ENCODE results near the gene SNRNP25. TPM values are rescaled to one million over a fixed set of nuclear protein-coding genes. Genes with fewer than 3 reads are reported as not detected.

Gene SNRNP25
- total and polyA plus RNA-seq, 9 of the 15 experiments (the other 6 are each of a cell fraction or from before 2014, with no cell fraction given), result 59.0 to 176 (median 108) TPM

DNA sequence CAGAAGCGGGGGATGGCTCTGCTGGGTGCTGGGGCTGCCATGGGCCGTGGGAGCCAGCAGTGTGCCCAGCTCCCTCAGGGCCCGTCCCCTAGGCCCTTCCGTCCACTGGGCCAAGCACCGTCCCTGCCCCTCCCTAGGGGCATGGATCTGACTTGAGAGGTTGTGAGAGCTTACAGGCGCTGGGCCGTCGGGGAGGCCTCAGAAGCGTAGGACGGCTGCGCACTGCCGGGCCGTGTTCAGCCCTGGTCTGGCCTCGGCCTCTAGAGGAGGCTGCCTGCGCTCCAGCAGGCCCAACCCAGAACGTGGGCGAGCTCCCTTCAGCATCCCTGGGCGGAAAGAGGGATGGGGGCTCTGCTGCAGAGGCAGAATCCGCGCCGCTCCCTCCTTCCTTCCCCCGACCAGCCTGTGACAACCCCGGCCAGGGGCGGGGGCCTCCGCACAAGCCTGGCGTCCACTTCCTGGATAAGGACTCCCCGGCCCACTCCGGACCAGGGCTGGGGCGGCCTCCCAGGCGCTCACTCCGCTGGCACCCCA lies 23.7 kb downstream of the SNRNP25 start (continued):
- TF ChIP-seq, protein P1, sequence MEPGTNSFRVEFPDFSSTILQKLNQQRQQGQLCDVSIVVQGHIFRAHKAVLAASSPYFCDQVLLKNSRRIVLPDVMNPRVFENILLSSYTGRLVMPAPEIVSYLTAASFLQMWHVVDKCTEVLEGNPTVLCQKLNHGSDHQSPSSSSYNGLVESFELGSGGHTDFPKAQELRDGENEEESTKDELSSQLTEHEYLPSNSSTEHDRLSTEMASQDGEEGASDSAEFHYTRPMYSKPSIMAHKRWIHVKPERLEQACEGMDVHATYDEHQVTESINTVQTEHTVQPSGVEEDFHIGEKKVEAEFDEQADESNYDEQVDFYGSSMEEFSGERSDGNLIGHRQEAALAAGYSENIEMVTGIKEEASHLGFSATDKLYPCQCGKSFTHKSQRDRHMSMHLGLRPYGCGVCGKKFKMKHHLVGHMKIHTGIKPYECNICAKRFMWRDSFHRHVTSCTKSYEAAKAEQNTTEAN (CRISPR knock-in tag; IDR thresholded peaks at IDR 0.05), result no peak

DNA sequence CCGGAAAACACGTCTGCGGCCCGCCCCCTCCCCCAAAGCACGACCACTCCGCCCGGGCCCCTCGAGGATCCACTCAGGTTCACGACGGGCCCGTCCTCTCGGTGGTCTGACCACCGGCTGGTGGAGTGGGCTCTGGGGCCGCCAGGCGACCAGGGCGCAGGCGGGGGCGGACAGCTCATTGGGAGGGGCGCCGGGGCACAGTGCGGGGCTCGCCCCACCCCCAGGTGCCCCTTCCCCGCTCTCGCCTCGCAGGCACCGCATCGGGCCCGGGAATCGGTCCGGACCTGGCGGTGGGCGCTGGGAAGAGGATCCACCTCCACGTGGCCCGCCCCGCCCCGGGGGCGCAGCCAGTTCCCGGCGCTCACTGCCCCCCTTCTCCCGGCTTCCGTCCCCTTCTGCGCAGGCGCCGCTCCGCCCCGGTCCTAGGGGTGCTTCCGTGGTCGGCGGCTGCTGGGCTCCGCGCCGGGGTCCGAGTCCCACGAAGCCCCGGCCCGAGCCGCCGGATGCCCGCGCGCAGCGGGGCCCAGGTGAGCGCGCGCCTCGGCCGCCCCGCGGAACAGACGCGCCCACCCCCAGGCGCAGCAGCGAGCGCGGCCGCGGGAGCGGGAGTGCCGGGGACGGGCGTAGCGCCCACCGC lies 24.3 kb downstream of the SNRNP25 start, which contains the start of gene MPG:
Gene MPG (plus strand): TSS at position 419 of the 637 bp plus-strand sequence. CDS start 85 bp downstream, at position 504.
- peak; percentile 91 to 99 (median 99) for DNase-seq (ENCODE audit: extremely low read depth in 1 of 4, low spot score in 3 of 4)
- Histone ChIP-seq H3K36me3 (ENCODE audit: control insufficient read depth, insufficient read depth, low read length) (peaks cover 27% of the 10 kb centered on the region; the same call in 2 of the 3 replicates), H2AFZ (ENCODE audit: low read depth, low read length) (peak within 1 kb of the TSS; percentile 76), H3K79me2 (ENCODE audit: control insufficient read depth, insufficient read depth, low read length) (peaks cover 29% of the 10 kb centered on the region), H3K4me3 (peak within 1 kb of the TSS; percentile 93), H3K9me1 (ENCODE audit: control insufficient read depth, insufficient read depth, low read length) (peaks cover 5% of the 10 kb centered on the region), H3K4me1 (replicated peaks in 1 of 2; ENCODE audit: control insufficient read depth in 2 of 2, insufficient read depth in 2 of 2, low read length in 2 of 2) (peaks cover 29 to 72% of the 10 kb centered on the region in 2 experiments), H3K27ac (ENCODE audit: extremely low read depth, low read depth, low read length) (peak within 1 kb of the TSS; percentile 89), H3K4me2 (ENCODE audit: insufficient read depth, low read length) (peak within 1 kb of the TSS; percentile 88), H3K9ac (ENCODE audit: insufficient read depth in 1 of 2, low read depth in 2 of 2, low read length in 2 of 2) (peak within 1 kb of the TSS; percentile 89 to 100), H3K27me3 (ENCODE audit: control insufficient read depth in 2 of 2, insufficient read depth in 2 of 2, low read length in 2 of 2) (no peaks in the 10 kb centered on the region), H3K9me3 (replicated peaks; ENCODE audit: control insufficient read depth, insufficient read depth, low read depth, low read length) (no peaks in the 10 kb centered on the region; the same call in 1 of the 2 replicates), H4K20me1 (replicated peaks; ENCODE audit: control insufficient read depth, insufficient read depth, low read length) (peaks cover 1% of the 10 kb centered on the region; the same call in 1 of the 2 replicates)
- no TSS peak for BruUV-seq (replicated peaks)
- in situ Hi-C loops (cut with MboI), result no loop called here
- 0% methylated on average over 32 of the region's 83 CpGs for WGBS (ENCODE audit: insufficient coverage, low coverage, missing lambda C conversion rate)
- ChIA-PET POLR2A (interaction anchor here (0.9 to 2.0 kb wide), 7 partner anchors 8 to 43 kb away, joined by 3 to 11 read pairs (median 4); no protein-coding TSS in a partner anchor), CTCF (ENCODE audit: low intra/inter-chr PET ratio) (interaction anchor here (1.0 kb wide), 1 partner anchor 19 kb away, joined by 3 read pairs; no protein-coding TSS in a partner anchor)
- FAIRE-seq, result no peak
- peak; percentile 80 for ATAC-seq
- intact Hi-C loops (cut with micrococcal nuclease), result no loop called here
- TF ChIP-seq MTF1 (CRISPR knock-in tag; IDR thresholded peaks at IDR 0.05; ENCODE audit: borderline replicate concordance) (no peak), ZBTB7A (IDR thresholded peaks at IDR 0.05; ENCODE audit: borderline replicate concordance, control insufficient read depth, low read depth, low read length) (peak; percentile 85; the same call in 1 of the 2 replicates), TBP (optimal IDR thresholded peaks at IDR 0.05; ENCODE audit: low read depth, low read length) (peak; percentile 45), ZNF239 (CRISPR knock-in tag; IDR thresholded peaks at IDR 0.05) (no peak), CBX8 (IDR thresholded peaks at IDR 0.05; ENCODE audit: borderline replicate concordance, extremely low read depth, low read depth, low read length, poor library complexity, severe bottlenecking) (no peak), MCM7 (IDR thresholded peaks at IDR 0.05) (no peak), NUFIP1 (IDR thresholded peaks at IDR 0.05; ENCODE audit: partially characterized antibody) (no peak), ZNF644 (tag; IDR thresholded peaks at IDR 0.05; ENCODE audit: low read depth) (no peak), KLF13 (tag; IDR thresholded peaks at IDR 0.05; ENCODE audit: borderline replicate concordance, low read depth) (no peak), ELF1 (tag; IDR thresholded peaks at IDR 0.05) (peak; percentile 77), ZNF431 (CRISPR knock-in tag; IDR thresholded peaks at IDR 0.05) (no peak)
- TF ChIP-seq, protein P2, sequence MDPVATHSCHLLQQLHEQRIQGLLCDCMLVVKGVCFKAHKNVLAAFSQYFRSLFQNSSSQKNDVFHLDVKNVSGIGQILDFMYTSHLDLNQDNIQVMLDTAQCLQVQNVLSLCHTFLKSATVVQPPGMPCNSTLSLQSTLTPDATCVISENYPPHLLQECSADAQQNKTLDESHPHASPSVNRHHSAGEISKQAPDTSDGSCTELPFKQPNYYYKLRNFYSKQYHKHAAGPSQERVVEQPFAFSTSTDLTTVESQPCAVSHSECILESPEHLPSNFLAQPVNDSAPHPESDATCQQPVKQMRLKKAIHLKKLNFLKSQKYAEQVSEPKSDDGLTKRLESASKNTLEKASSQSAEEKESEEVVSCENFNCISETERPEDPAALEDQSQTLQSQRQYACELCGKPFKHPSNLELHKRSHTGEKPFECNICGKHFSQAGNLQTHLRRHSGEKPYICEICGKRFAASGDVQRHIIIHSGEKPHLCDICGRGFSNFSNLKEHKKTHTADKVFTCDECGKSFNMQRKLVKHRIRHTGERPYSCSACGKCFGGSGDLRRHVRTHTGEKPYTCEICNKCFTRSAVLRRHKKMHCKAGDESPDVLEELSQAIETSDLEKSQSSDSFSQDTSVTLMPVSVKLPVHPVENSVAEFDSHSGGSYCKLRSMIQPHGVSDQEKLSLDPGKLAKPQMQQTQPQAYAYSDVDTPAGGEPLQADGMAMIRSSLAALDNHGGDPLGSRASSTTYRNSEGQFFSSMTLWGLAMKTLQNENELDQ (CRISPR knock-in tag; IDR thresholded peaks at IDR 0.05; ENCODE audit: borderline replicate concordance), result no peak
- TF ChIP-seq, protein P3, sequence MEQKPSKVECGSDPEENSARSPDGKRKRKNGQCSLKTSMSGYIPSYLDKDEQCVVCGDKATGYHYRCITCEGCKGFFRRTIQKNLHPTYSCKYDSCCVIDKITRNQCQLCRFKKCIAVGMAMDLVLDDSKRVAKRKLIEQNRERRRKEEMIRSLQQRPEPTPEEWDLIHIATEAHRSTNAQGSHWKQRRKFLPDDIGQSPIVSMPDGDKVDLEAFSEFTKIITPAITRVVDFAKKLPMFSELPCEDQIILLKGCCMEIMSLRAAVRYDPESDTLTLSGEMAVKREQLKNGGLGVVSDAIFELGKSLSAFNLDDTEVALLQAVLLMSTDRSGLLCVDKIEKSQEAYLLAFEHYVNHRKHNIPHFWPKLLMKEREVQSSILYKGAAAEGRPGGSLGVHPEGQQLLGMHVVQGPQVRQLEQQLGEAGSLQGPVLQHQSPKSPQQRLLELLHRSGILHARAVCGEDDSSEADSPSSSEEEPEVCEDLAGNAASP (IDR thresholded peaks at IDR 0.05), result no peak
